Thoracic aorta (tissue), 2 donors: ENCODE measurements around the gene PCP2. TPM values are rescaled to one million over a fixed set of nuclear protein-coding genes. Genes with fewer than 3 reads are reported as not detected.

ENCODE experiments used
- ATAC-seq: fragments of 150-250 bp; one replicate; pipeline ENCODE4 v1.8.0; 2017; ENCODE audit warnings: low read depth; ENCODE audit not compliant: insufficient number of reproducible peaks, low FRiP score
- DNase-seq: peaks from one replicate; pipeline ENCODE4 v3.0.0-alpha.2; 2020; ENCODE audit warnings: low spot score
- H3K27ac ChIP-seq, 2 donors: fragments of 200-600 bp; sonication (generic); 1 replicate in 1 of 2; 2 replicates in 1 of 2; pipeline ENCODE4 v1.5.1; 2016; ENCODE audit warnings: mild to moderate bottlenecking in 2 of 2, moderate library complexity in 2 of 2
- H3K27me3 ChIP-seq: fragments of 200-600 bp; sonication (generic); replicated peaks from 2 replicates; pipeline ENCODE4 v1.6.0; 2016; ENCODE audit warnings: mild to moderate bottlenecking; ENCODE audit not compliant: insufficient read depth
- H3K36me3 ChIP-seq: fragments of 200-600 bp; sonication (generic); one replicate; pipeline ENCODE4 v1.5.1; 2016
- H3K4me1 ChIP-seq, 2 donors: fragments of 200-600 bp; sonication (generic); 1 replicate in 1 of 2; 2 replicates in 1 of 2; pipeline versions ENCODE4 v1.5.1 to v1.6.0; 2016; ENCODE audit warnings: low read depth in 2 of 2, mild to moderate bottlenecking in 1 of 2; ENCODE audit not compliant: control insufficient read depth in 1 of 2
- H3K4me3 ChIP-seq: fragments of 200-600 bp; sonication (generic); 2 replicates; pipeline ENCODE4 v1.5.1; 2016; ENCODE audit warnings: mild to moderate bottlenecking
- H3K9me3 ChIP-seq: fragments of 200-600 bp; sonication (generic); 2 replicates; pipeline ENCODE4 v1.5.1; 2016
- CTCF ChIP-seq: fragments of 200-600 bp; sonication (generic); IDR thresholded peaks from one replicate; pipeline ENCODE4 v1.5.1; 2019; ENCODE audit warnings: antibody characterized with exemption
- total RNA-seq, 2 donors: library from RNA; depleted of rRNA; stranded (reverse); fragments of >200 nt; gene quantifications; one replicate each; pipeline versions ENCODE4 v1.1.0 to v1.2.3, GENCODE V29; 2016

PCP2 gene
- total RNA-seq, 2 donors from 2014 or later: not detected

- TF ChIP-seq CTCF: no peak
- ATAC-seq: no peak
- H3K27ac ChIP-seq: no peak overlapping the region
- H3K27me3 ChIP-seq: no peaks in the 10 kb centered on the region
- H3K4me1 ChIP-seq: no peaks in the 10 kb centered on the region
- no peaks in the 10 kb centered on the region for H3K9me3 ChIP-seq
- no peaks in the 10 kb centered on the region for H3K36me3 ChIP-seq
- no peak for DNase-seq
- no peak overlapping the region for H3K4me3 ChIP-seq
Observed at GRCh38 chr19:7643031-7643415, 9.5 kb upstream of the PCP2 start.

- Histone ChIP-seq H3K4me3 (no peak overlapping the region), H3K9me3 (no peaks in the 10 kb centered on the region), H3K27me3 (no peaks in the 10 kb centered on the region), H3K36me3 (no peaks in the 10 kb centered on the region), H3K27ac (no peak overlapping the region), H3K4me1 (no peaks in the 10 kb centered on the region)
- ATAC-seq (no peak), DNase-seq (no peak)
- no peak for TF ChIP-seq CTCF
Observed at GRCh38 chr19:7642295-7643030, 8.9 kb upstream of the PCP2 start.

- H3K4me3 ChIP-seq: no peak overlapping the region
- TF ChIP-seq CTCF: no peak
- H3K27ac ChIP-seq: no peak overlapping the region
- no peaks in the 10 kb centered on the region for H3K9me3 ChIP-seq
- ATAC-seq (no peak), DNase-seq (no peak)
- no peaks in the 10 kb centered on the region for H3K36me3 ChIP-seq
- H3K4me1 ChIP-seq: no peaks in the 10 kb centered on the region
- H3K27me3 ChIP-seq: no peaks in the 10 kb centered on the region
Observed at GRCh38 chr19:7641290-7642276, 8.1 kb upstream of the PCP2 start.

GRCh38 chr19:7640803-7641202 lies 7.3 kb upstream of the PCP2 start:
- Histone ChIP-seq H3K36me3 (no peaks in the 10 kb centered on the region), H3K4me3 (no peak overlapping the region), H3K4me1 (no peaks in the 10 kb centered on the region), H3K27me3 (no peaks in the 10 kb centered on the region), H3K9me3 (no peaks in the 10 kb centered on the region), H3K27ac (no peak overlapping the region)
- no peak for TF ChIP-seq CTCF
- ATAC-seq (no peak), DNase-seq (no peak)

GRCh38 chr19:7639863-7640348 lies 6.4 kb upstream of the PCP2 start:
- H3K36me3 ChIP-seq: no peaks in the 10 kb centered on the region
- H3K27me3 ChIP-seq: no peaks in the 10 kb centered on the region
- ATAC-seq: no peak
- no peak overlapping the region for H3K4me3 ChIP-seq
- no peaks in the 10 kb centered on the region for H3K9me3 ChIP-seq
- no peak for TF ChIP-seq CTCF
- H3K4me1 ChIP-seq: no peaks in the 10 kb centered on the region
- no peak overlapping the region for H3K27ac ChIP-seq
- DNase-seq: no peak
